Muscle layer of colon (tissue), 2 donors: ENCODE results near the gene PBLD.
"Not testable (repeated sequence)": the region's sequence is repeated elsewhere in the genome, so short reads cannot be mapped to it uniquely, and the experiment has no call there.

ENCODE experiments used
- H3K27ac ChIP-seq: one replicate; pipeline ENCODE4 v1.7.0; 2013; ENCODE audit warnings: low read depth, mild to moderate bottlenecking, low read length, moderate library complexity
- H3K27me3 ChIP-seq, 2 donors: one replicate each; pipeline ENCODE4 v1.7.0; 2013; ENCODE audit warnings: low read length in 2 of 2, mild to moderate bottlenecking in 2 of 2; ENCODE audit not compliant: insufficient read depth in 2 of 2, control insufficient read depth in 1 of 2
- H3K36me3 ChIP-seq: one replicate; pipeline ENCODE4 v1.7.0; 2013; ENCODE audit warnings: mild to moderate bottlenecking, low read length; ENCODE audit not compliant: insufficient read depth
- H3K4me1 ChIP-seq: one replicate; pipeline ENCODE4 v1.7.0; 2013; ENCODE audit warnings: mild to moderate bottlenecking, low read length; ENCODE audit not compliant: insufficient read depth
- H3K4me3 ChIP-seq, 2 donors: one replicate each; pipeline ENCODE4 v1.7.0; 2013; ENCODE audit warnings: low read length in 2 of 2, low read depth in 1 of 2, mild to moderate bottlenecking in 1 of 2, moderate library complexity in 1 of 2
- H3K9ac ChIP-seq: one replicate; pipeline ENCODE4 v1.7.0; 2013; ENCODE audit warnings: low read length
- H3K9me3 ChIP-seq: one replicate; pipeline ENCODE4 v1.7.0; 2013; ENCODE audit warnings: mild to moderate bottlenecking, low read length
- donor health status: abdominal sarcoma.
- donor health status: Adenocarcinoma of cecum.

Gene PBLD

DNA sequence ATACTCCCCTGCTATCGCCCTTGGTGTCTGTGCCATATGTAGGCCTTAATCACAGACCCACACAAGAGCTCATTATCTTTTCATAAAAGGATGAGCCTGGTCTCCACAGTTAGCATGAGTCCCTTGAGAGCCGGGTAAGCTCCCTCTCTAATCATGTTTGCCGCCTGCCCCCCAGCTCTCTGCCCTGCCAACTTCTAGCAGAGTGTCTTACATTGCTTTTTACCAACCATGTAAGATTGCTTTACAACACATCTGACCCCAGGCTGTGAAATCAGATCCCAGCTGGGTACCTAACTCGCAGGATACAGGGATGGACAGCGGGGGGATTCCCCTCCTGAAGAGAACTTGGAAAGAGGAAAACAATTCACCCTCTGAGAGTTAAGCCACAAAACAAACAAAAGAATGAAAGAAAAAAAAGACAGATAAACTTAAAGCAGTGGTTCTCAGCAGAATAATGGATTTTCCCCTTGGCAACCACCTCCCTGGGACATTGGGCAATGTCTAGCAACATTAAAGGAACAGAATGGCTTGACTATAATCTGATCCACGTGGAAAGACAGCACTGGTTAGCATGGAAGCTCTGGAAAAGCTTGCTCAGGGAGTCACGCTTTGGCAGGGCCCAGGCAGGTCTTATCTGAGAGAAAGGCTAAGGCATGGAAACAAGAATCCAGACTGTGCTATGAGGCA lies 61.4 kb downstream of the PBLD start:
- Histone ChIP-seq H3K36me3 (no peaks in the 10 kb centered on the region), H3K9ac (no peak overlapping the region), H3K27me3 (no peaks in the 10 kb centered on the region), H3K27ac (no peak overlapping the region), H3K4me1 (no peaks in the 10 kb centered on the region), H3K9me3 (no peaks in the 10 kb centered on the region), H3K4me3 (no peak overlapping the region)

DNA sequence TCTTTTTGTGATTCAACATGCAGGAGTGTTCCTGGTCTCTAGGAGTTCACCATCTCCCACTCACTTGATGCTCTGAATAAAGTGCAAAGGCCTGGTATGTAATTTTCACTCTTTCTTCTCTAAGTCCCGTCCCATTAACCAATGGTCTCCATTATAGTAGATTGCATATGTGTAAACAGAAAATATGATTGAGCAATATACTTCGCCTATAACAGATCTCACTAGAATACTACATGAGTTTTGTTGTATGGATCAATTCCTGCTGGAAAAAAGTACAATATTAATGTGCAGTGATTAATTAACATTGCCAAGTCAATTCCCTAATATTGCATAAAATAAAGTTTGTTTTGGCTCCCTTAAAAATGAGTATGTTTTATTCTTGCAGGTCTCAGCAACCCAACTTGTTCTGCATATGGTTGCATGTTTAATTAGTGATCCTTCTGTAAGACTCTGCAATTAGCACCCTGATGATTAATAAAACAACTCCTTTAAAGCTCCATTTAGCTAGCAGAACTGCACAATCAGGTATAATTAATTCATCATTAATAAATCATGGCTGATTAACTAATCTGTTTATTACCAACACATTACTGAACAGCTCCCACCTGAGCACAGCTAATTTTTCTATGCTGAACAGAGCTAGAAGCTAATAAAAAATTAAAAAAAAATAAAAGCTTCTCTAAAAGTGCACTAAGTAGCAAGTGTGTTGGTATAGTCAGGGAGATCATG lies 63.0 kb downstream of the PBLD start:
- Histone ChIP-seq H3K9me3 (no peaks in the 10 kb centered on the region), H3K36me3 (no peaks in the 10 kb centered on the region), H3K9ac (no peak overlapping the region), H3K27me3 (no peaks in the 10 kb centered on the region), H3K27ac (no peak overlapping the region), H3K4me3 (no peak overlapping the region), H3K4me1 (no peaks in the 10 kb centered on the region)

DNA sequence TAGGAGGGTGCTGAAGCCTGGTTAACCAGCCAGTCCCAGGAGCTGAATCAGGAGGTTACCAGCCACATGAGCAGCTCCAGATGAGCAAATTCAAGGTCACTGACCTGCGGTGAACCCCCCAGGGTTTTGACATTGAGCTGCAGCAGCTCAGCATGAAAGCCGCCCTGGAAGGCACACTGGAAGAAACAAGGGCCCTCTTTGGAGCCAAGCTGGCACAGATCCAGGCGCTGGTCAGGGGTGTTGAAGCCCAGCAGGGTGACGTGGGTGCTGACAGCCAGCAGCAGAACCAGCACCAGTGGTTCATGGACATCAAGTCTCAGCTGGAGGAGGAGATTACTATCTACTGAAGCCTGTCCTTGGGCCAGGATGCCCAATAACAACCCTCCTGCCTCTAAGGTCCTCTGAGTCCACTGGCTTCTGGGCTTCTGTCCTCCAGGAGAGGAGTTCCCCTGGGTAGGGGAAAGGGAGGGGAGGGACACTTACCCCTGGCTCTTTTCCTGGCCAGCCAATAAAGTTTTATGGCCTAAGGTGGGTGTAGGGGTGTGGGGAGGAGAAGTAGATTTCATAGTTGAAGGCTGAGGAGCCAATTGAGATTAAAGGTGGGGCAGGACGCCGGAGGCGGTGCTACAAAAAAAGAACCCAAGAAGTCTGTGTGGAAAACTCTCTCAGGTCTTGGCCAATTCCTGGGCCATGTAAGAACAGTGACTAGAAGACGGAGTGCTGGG lies 71.4 kb downstream of the PBLD start:
- no peak overlapping the region for H3K9ac ChIP-seq
- no peaks in the 10 kb centered on the region for H3K27me3 ChIP-seq
- no peaks in the 10 kb centered on the region for H3K36me3 ChIP-seq
- H3K4me1 ChIP-seq: no peaks in the 10 kb centered on the region
- no peaks in the 10 kb centered on the region for H3K9me3 ChIP-seq
- H3K4me3 ChIP-seq: no peak overlapping the region
- no peak overlapping the region for H3K27ac ChIP-seq

DNA sequence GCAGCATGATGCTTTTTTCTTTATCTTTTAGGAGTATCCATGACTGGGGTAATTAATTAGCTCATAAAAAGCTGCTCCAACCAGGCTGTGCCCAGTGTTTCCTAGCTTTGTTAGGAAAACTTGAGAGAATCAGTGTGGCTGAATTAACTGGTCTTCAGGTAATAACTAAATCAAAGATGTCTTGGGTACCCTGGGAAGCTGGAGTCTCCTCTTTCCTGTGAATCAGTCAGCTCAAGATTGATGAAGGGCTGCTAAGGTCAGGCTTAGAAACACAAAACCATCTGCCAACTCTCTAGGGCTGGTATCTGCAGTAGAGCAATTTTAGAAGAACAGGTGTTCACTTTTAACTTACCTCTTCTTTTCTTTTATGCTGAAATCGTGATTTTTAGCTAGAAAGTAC lies 79.4 kb downstream of the PBLD start:
- no peak overlapping the region for H3K9ac ChIP-seq
- no peak overlapping the region for H3K27ac ChIP-seq
- no peaks in the 10 kb centered on the region for H3K36me3 ChIP-seq
- no peak overlapping the region for H3K4me3 ChIP-seq
- H3K9me3 ChIP-seq: no peaks in the 10 kb centered on the region
- H3K27me3 ChIP-seq: no peaks in the 10 kb centered on the region
- H3K4me1 ChIP-seq: no peaks in the 10 kb centered on the region

GRCh38 chr10:68251625-68252495 lies 80.9 kb downstream of the PBLD start:
- Histone ChIP-seq H3K27me3 (no peaks in the 10 kb centered on the region), H3K4me3 (no peak overlapping the region), H3K27ac (no peak overlapping the region), H3K36me3 (no peaks in the 10 kb centered on the region), H3K4me1 (no peaks in the 10 kb centered on the region), H3K9me3 (no peaks in the 10 kb centered on the region), H3K9ac (no peak overlapping the region)

DNA sequence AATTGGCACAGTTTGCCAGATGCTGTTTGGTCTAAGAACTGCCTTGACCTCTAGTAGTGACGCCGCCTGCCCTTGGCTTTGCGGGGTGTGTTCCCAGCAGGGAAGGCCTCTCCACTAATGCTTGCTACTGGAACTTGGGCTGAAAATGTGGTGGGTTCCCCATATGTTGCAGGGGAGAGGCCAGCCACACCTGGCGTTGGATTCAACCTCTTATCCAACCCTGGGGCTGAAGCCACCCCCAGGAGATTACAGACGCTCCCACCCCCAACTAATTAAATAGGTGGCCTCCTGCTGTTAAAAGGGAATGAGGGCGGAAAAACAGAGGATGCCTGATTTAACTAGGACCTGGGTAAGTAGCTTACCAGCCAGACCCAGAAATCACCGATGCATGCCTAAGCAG lies 81.6 kb downstream of the PBLD start:
- Histone ChIP-seq H3K36me3 (no peaks in the 10 kb centered on the region), H3K27me3 (no peaks in the 10 kb centered on the region), H3K9ac (no peak overlapping the region), H3K27ac (no peak overlapping the region), H3K9me3 (no peaks in the 10 kb centered on the region), H3K4me3 (no peak overlapping the region), H3K4me1 (no peaks in the 10 kb centered on the region)

- H3K9ac ChIP-seq: no peak overlapping the region
These were observed 83.4 kb downstream of the PBLD start for GRCh38 chr10:68249297-68249696.

DNA sequence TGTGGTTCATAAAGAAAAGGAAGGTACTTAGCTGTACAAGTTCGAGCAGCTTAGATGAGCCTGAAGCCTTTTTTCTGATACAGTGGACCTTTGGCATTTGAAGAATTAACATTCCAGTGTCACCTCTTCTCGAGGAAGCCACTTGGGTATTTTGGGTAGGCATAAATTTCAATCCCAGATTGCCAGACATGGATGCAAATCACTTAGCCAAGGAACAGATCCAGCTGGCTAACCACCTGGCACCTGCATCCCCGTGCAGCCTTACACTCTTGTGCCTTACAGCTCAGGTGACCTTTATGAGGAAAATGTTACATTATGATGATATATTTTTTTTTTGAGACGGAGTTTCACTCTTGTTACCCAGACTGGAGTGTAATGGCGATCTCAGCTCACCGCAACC lies 84.8 kb downstream of the PBLD start:
- Histone ChIP-seq H3K9ac (no peak overlapping the region), H3K4me1 (no peaks in the 10 kb centered on the region), H3K9me3 (no peaks in the 10 kb centered on the region), H3K27me3 (no peaks in the 10 kb centered on the region), H3K27ac (no peak overlapping the region), H3K4me3 (no peak overlapping the region), H3K36me3 (no peaks in the 10 kb centered on the region)

More at GRCh38 chr10:68249297-68249696, 83.4 kb downstream of the PBLD start:
- Histone ChIP-seq H3K9me3 (no peaks in the 10 kb centered on the region), H3K4me1 (no peaks in the 10 kb centered on the region), H3K27me3 (no peaks in the 10 kb centered on the region), H3K27ac (no peak overlapping the region), H3K4me3 (no peak overlapping the region), H3K36me3 (no peaks in the 10 kb centered on the region)

DNA sequence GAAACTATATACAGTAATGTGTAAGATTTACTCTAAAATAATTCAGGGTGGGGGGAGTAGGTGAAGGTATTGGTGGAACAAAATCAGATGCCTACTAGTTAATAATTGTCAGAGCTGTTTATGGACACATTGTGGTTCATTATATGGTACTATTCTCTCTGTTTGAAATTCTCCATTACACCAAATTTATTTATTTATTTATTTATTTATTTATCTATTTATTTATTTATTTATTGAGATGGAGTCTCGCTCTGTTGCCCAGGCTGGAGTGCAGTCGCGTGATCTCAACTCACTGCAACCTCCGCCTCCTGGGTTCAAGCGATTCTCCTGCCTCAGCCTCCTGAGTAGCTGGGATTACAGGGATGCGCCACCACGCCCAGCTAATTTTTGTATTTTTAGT lies 86.3 kb downstream of the PBLD start:
- H3K9ac ChIP-seq, H3K27ac ChIP-seq, H3K4me1 ChIP-seq, H3K9me3 ChIP-seq, H3K27me3 ChIP-seq, H3K36me3 ChIP-seq, H3K4me3 ChIP-seq: not testable (repeated sequence)

GRCh38 chr10:68242051-68242450 lies 90.7 kb downstream of the PBLD start:
- H3K4me3 ChIP-seq: no peak overlapping the region
- no peak overlapping the region for H3K27ac ChIP-seq
- no peak overlapping the region for H3K9ac ChIP-seq
- H3K9me3 ChIP-seq: no peaks in the 10 kb centered on the region
- H3K36me3 ChIP-seq: no peaks in the 10 kb centered on the region
- no peaks in the 10 kb centered on the region for H3K27me3 ChIP-seq
- no peaks in the 10 kb centered on the region for H3K4me1 ChIP-seq

DNA sequence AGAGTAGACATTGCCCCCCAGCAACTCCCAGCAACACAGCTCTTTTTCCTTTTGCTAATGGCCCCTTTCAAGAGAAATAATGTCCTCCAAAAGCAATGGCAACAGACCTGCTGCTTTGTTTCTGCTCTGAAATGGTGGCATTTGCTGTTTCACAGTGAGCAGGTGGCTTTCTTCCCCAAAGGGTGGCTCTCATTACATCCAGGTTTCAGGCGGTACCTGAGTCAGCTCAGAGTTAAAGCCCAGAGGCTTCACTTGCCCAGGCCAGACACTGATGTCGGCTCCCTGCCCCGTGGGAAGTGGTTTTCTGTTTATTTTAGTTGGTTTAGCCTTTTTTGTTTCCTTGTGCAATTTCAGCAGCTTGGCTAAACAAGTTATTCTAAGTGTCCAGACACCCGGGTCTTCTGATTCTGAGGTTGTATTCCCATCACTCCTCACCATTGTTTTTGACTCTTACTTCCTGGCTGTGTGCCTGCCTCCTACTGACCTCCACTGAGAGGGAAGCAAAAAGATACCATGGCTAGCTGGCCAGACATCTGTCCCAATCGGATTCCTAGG lies 93.1 kb downstream of the PBLD start:
- H3K4me3 ChIP-seq: no peak overlapping the region
- no peaks in the 10 kb centered on the region for H3K27me3 ChIP-seq
- no peak overlapping the region for H3K9ac ChIP-seq
- no peak overlapping the region for H3K27ac ChIP-seq
- no peaks in the 10 kb centered on the region for H3K36me3 ChIP-seq
- H3K4me1 ChIP-seq: no peaks in the 10 kb centered on the region
- H3K9me3 ChIP-seq: no peaks in the 10 kb centered on the region
